ENCODE measurements around the gene MAD1L1. TPM values are rescaled to one million over a fixed set of nuclear protein-coding genes. Genes with fewer than 3 reads are reported as not detected.

MAD1L1 gene
- total and polyA plus RNA-seq, 2 of the 13 experiments (the other 11 are each of a cell fraction or from before 2014, with no cell fraction given) = 17.4 to 64.7 TPM

- Histone ChIP-seq H3K9me3 (ENCODE audit: low read length) (no peaks in the 10 kb centered on the region), H3K4me2 (ENCODE audit: low read depth, low read length) (no peak overlapping the region), H3K36me3 (replicated peaks in 1 of 2; ENCODE audit: control insufficient read depth in 1 of 2, insufficient read depth in 2 of 2, low read length in 2 of 2) (peaks cover 0 to 11% of the 10 kb centered on the region in 2 experiments; a peak in 2 of 5 replicates), H2AFZ (ENCODE audit: low read length) (no peak overlapping the region), H3K27ac (ENCODE audit: extremely low read length, insufficient read depth, low read length) (no peak overlapping the region), H4K20me1 (ENCODE audit: insufficient read depth, low read length) (no peaks in the 10 kb centered on the region), H3K4me1 (ENCODE audit: insufficient read depth, low read length) (peaks cover 68% of the 10 kb centered on the region), H3K27me3 (ENCODE audit: control insufficient read depth in 1 of 2, insufficient read depth in 2 of 2, low read length in 2 of 2) (no peaks in the 10 kb centered on the region), H3K9ac (ENCODE audit: insufficient read depth, low read depth, low read length) (no peak overlapping the region), H3K79me2 (ENCODE audit: insufficient read depth, low read length) (no peaks in the 10 kb centered on the region), H3K4me3 (replicated peaks in 1 of 3; ENCODE audit: insufficient read depth in 1 of 3, low read depth in 2 of 3, low read length in 3 of 3) (no peak overlapping the region)
- no TSS peak for BruUV-seq (replicated peaks)
- FAIRE-seq = no peak
- POLR2A ChIA-PET = no interaction called here
- no peak for DNase-seq (ENCODE audit: low spot score)
- in situ Hi-C loops (cut with HindIII; ENCODE audit: extremely low pct_ligation_motif_present, low pct_unique_long_range_greater_than_20kb) = no loop called here
- ATAC-seq = no peak
- intact Hi-C loops (cut with micrococcal nuclease; ENCODE audit: unreplicated experiment) = no loop called here
- CTCF ChIA-PET (ENCODE audit: low intra/inter-chr PET ratio, low total read pairs) = no interaction called here
- TF ChIP-seq ZNF564 (CRISPR knock-in tag; IDR thresholded peaks at IDR 0.05) = no peak
- no peak for TF ChIP-seq LRRFIP1 (CRISPR knock-in tag; conservative IDR thresholded peaks at IDR 0.05)
- TF ChIP-seq, protein P1, sequence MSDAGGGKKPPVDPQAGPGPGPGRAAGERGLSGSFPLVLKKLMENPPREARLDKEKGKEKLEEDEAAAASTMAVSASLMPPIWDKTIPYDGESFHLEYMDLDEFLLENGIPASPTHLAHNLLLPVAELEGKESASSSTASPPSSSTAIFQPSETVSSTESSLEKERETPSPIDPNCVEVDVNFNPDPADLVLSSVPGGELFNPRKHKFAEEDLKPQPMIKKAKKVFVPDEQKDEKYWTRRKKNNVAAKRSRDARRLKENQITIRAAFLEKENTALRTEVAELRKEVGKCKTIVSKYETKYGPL (CRISPR knock-in tag; IDR thresholded peaks at IDR 0.05) = no peak
- no peak for TF ChIP-seq FUBP1 (CRISPR knock-in tag; IDR thresholded peaks at IDR 0.05; ENCODE audit: borderline replicate concordance)
- TF ChIP-seq PHF5A (CRISPR knock-in tag; IDR thresholded peaks at IDR 0.05; ENCODE audit: low read depth, unreplicated experiment) = no peak
- no peak for TF ChIP-seq PLRG1 (conservative IDR thresholded peaks at IDR 0.05)
- no peak for TF ChIP-seq ZNF577 (CRISPR knock-in tag; IDR thresholded peaks at IDR 0.05; ENCODE audit: borderline replicate concordance, low read depth)
- no peak for TF ChIP-seq ATF7 (IDR thresholded peaks at IDR 0.05)
- TF ChIP-seq ATF7 (CRISPR knock-in tag; IDR thresholded peaks at IDR 0.05) = no peak
- no peak for TF ChIP-seq BRF2 (CRISPR knock-in tag; IDR thresholded peaks at IDR 0.05)
- no peak for TF ChIP-seq STAT5B (CRISPR knock-in tag; IDR thresholded peaks at IDR 0.05)
- no peak for TF ChIP-seq ZNF567 (CRISPR knock-in tag; IDR thresholded peaks at IDR 0.05; ENCODE audit: borderline replicate concordance)
- TF ChIP-seq ZNF317 (CRISPR knock-in tag; IDR thresholded peaks at IDR 0.05) = no peak
- TF ChIP-seq ZNF496 (CRISPR knock-in tag; IDR thresholded peaks at IDR 0.05; ENCODE audit: insufficient replicate concordance) = no peak
- TF ChIP-seq TEAD3 (CRISPR knock-in tag; optimal IDR thresholded peaks at IDR 0.05; ENCODE audit: borderline replicate concordance) = no peak
- TF ChIP-seq, protein P2, sequence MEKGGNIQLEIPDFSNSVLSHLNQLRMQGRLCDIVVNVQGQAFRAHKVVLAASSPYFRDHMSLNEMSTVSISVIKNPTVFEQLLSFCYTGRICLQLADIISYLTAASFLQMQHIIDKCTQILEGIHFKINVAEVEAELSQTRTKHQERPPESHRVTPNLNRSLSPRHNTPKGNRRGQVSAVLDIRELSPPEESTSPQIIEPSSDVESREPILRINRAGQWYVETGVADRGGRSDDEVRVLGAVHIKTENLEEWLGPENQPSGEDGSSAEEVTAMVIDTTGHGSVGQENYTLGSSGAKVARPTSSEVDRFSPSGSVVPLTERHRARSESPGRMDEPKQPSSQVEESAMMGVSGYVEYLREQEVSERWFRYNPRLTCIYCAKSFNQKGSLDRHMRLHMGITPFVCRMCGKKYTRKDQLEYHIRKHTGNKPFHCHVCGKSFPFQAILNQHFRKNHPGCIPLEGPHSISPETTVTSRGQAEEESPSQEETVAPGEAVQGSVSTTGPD (CRISPR knock-in tag; IDR thresholded peaks at IDR 0.05) = no peak
- TF ChIP-seq SALL1 (CRISPR knock-in tag; IDR thresholded peaks at IDR 0.05) = no peak
- WGBS (ENCODE audit: low lambda C conversion rate) = 94% methylated on average over 5 of the region's 5 CpGs
These were observed 68.1 kb downstream of the MAD1L1 start for GRCh38 chr7:2164646-2165045.

Measured in HepG2 (cell line).